ENCODE measurements around the gene PPM1F. TPM values are rescaled to one million over a fixed set of nuclear protein-coding genes. Genes with fewer than 3 reads are reported as not detected.

The PPM1F gene, protein sequence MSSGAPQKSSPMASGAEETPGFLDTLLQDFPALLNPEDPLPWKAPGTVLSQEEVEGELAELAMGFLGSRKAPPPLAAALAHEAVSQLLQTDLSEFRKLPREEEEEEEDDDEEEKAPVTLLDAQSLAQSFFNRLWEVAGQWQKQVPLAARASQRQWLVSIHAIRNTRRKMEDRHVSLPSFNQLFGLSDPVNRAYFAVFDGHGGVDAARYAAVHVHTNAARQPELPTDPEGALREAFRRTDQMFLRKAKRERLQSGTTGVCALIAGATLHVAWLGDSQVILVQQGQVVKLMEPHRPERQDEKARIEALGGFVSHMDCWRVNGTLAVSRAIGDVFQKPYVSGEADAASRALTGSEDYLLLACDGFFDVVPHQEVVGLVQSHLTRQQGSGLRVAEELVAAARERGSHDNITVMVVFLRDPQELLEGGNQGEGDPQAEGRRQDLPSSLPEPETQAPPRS
- 10 to 100 TPM; 33.1 TPM for total RNA-seq
- long read RNA-seq, full-length matches to known transcripts, result 18 of 28 reads
- long read RNA-seq, partial matches to known transcripts, result 3 of 28 reads
- long read RNA-seq, other reads (novel, unspliced or antisense), result 7 of 28 reads

DNA sequence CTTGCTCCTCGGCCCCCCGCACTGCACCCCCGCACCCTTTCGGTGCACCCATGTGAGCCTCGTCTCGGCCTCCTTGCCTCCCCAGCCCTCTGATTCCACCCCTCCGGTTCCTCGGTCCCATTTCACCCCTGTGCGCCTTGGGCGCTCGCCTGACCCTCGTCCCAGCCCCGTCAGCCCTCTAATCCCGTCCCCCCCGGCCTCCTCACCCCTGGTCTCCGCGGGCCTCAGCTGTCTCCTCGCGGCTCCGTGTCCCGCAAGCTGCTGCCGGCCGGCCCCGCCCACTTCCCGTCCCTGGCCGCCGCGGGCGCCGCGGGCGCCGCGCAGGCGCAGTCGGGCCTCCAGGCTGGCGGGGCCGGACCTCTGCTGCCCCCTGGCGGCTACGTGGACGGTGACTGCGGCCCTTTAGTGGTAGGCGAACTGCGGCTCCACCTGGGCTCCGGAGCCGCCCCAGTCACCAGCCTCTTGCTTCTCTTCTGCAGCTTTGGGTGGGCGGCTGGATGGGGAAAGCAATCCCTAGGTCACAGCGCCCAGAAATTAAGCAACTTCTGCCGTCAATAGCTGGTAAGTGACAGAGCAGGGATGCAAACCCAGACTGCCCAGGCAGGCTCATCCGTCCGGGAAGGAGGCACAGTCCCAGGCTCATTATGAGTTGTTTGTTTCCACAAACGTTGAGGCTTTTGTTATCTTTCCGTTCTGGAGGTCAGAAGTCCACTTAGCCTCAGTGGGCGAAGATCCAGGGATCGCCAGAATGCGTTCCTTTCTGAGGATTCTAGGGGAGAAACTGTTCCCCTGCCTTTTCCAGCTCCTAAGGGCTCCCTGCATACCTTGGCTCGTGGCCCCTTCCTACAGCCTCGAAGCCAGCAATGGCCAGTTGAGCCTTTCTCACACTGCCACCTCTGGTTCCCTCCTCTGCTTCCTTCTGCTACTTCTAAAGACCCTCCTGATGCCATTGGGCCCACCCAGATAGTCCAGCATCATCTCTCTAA lies at the start of gene PPM1F:
Gene PPM1F, minus strand, starts transcription at position 263 of the 986 bp plus-strand sequence. CDS start 6,800 bp downstream, outside the sequence.
- DNase-seq, result peak; percentile 88
- ATAC-seq, result peak; percentile 87 to 94
- intact Hi-C loops (cut with DNase I), result no loop called here

DNA sequence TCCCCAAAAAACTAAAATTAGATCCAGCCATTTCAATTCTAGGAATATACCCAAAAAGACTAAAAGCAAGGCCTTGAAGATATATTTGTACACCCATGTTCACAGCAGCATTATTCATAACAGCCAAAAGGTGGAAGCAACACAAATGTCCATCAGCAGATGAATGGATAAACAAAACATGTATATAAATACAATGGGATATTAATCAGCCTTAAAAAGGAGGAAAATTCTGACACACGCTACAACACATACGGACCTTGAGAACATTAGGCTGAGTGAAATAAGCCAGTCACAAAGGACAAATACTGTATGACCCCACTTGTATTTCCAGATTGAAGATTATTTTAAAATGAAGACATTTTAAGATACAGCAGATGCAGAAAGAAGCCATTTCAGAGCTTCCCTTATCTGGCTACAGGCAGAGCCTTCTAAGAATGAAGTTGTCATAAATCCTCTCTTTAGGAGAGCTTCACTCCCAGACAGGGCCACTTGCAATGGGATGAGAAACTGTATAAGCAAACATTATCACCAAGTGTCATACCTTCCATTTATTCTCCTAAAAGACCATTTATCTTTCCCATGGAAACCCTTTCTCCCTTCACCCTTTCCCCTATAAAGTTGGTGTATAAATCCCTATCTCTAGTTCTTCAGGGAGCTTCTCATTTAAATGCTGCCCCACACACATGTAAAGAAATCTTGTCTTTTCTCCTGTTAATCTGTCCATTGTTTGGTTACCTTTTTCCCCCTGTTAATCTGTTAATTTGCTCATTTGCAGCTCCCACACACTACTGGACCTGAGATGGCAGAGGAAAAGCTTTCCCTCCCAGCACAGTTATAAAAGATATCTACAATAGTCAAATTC lies 49.2 kb upstream of the PPM1F start:
- ATAC-seq, result no peak
- intact Hi-C loops (cut with DNase I), result no loop called here
- no peak for DNase-seq

DNA sequence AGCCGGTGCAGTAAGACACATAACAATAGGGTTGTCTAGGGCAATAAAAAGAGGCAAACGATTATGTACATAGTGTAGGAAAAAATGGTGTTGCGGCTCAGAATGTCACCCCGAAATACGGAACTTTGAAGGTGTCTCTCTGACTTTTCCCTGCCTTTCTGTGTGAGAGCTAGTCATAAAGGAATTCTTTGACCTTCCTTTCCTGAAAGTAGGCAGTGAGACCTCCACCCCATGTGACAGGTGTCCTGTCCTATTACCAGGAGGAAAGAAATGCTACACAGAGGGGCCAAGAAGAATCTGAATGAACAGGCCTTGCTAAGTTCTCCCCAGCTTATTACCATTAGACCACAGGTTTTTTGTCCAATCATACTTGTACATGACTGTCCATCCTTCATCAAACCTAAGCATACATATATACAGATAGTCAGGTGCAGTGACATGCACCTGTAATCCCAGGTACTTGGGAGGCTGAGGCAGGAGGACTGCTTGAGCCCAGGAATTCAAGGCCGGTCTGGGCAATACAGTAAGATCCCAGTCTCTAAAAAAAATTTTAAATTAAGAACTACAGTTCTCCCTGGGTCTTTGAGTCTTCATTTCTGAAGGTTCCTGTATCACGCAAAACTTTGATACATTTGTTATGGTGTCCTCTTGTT lies 46.1 kb upstream of the PPM1F start:
- DNase-seq (no peak), ATAC-seq (no peak)
- intact Hi-C loops (cut with DNase I), result no loop called here

DNA sequence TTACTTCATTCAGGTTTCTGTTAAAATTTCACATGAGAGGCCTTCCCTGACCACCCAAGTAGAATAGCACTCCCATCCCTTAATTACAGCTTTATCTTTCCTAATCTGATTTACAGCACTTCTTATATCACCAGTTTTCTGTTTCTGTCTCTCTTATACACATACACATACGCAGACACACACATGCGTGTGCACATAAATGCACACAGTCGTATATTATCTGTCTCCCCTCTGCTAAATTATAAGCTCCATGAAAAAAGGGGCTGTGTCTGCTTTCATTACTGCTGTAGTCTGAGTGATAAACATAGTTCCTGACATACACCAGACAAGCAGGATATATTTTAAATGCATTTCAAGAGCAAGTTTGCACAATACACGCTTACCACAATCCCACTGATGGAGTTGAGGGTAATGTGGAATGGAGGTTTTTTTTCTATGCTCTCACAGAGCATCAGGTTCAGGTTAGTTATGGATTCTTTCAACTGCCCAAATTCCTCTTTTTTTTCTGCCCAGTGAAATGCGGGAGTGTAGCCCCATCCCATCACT lies 43.6 kb upstream of the PPM1F start:
- ATAC-seq, result no peak
- intact Hi-C loops (cut with DNase I), result no loop called here
- no peak for DNase-seq

DNA sequence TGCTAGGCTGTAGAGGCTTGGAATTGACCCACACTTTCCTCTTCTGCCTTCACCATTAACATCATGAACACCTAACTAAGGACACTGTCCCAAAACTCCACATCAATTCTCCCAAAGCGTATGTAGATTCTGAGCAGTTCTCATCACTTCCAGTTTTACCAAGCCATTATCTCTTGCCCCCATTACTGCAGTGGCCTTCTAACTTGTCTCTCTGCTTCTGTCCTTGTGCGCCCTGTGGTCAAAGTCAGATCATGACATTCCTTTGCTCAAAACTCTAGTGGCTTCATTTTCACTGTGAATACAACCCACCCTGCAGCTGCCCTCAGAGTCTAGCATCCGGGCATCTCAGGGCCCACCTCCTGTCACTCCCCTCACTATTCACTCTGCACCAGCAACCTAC lies 43.0 kb upstream of the PPM1F start:
- DNase-seq (no peak), ATAC-seq (no peak)
- intact Hi-C loops (cut with DNase I), result no loop called here

DNA sequence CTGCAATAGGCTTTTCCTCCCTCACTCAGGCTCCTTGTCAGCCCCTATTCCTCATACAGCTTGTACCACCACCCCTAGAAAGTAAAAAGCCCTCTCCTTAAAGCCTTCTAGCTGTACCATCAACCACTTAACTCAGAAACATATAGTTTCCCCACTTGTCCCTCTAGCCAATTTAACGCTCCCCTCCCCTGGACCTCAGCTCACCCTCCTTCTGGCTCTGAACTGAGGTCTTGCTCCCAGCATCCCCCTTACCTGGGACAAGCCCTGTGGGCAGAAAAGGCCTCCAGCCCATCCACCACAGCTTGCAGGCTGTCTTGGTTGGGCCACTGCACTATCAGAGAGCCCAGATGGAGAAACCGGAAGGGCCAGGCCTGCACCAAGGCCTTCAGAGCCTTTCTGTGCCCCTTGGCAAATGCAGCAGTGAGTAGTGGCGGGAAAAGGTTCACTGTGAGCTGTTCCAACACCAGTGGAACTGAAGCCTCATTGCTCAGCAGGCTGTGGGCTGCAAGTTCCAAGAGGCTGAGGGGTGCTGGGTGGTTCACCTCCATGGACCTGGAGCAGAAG lies 42.3 kb upstream of the PPM1F start:
- ATAC-seq, result no peak
- intact Hi-C loops (cut with DNase I), result no loop called here

DNA sequence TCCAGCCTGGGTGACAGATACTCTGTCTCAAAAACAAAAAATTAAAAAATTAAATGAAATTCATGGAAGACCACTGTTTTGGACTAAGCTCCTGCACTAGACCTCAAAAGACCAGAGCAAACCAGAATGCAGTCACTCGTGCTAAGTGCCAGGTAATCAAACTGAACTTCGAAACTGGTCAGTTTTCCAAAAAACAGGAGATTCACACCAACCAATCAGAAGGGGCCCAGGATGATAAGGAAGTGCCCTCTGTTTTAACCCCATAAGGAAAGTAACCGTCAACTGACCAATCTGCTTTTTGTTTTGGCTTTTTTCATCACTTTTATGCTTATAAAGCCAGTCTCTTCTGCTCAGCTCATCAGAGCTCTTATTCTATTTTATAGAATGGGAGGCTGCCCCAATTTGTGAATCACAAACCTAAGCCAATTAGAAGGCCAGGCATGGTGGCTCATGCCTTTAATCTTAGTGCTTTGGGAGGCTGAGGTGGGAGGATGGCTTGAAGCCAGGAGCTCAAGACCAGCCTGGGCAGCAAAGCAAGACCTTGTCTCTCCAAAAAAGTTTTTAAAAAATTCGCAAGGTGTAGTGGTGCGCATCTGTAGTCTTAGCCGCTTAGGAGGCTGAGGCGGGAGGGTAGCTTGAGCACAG lies 40.1 kb upstream of the PPM1F start:
- intact Hi-C loops (cut with DNase I), result no loop called here
- no peak for ATAC-seq
- DNase-seq, result no peak

More for the DNA sequence above, 42.3 kb upstream of the PPM1F start:
- no peak for DNase-seq

DNA sequence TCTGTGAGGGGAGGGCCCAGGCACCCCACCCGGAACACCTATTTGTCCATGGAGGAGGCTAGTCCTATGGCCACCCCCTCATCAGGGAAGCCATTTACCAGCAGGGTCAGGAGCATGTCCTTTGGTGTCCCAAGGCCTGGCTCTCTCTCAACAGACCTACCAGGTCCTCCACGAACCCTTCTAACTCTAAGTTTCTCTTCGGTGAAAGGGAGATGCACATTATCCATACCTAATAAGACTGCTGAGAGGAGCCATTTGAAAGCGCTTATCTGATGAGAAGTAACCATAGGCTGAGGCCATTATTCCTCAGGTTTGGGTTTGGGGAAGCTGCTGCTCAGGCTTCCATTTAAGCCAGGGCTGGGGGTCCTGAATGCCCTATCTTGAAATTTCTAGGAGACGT lies 39.1 kb upstream of the PPM1F start:
- no peak for ATAC-seq
- intact Hi-C loops (cut with DNase I), result no loop called here
- DNase-seq, result no peak

DNA sequence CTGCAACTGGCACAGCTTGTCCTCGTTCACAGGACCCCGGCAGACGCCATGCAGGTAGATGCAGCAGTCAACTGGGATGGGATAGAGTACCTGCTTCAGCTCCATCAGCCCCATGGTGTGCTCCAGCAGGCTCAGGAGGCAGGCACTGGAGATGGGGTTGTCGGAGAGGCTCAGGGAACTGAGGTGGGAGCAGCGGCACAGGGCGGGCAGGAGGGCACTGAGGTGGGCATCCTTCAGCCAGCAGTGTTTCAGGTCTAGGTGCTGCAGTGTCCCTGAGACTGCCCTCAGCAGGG lies 38.6 kb upstream of the PPM1F start:
- ATAC-seq, result no peak
- intact Hi-C loops (cut with DNase I), result no loop called here

DNA sequence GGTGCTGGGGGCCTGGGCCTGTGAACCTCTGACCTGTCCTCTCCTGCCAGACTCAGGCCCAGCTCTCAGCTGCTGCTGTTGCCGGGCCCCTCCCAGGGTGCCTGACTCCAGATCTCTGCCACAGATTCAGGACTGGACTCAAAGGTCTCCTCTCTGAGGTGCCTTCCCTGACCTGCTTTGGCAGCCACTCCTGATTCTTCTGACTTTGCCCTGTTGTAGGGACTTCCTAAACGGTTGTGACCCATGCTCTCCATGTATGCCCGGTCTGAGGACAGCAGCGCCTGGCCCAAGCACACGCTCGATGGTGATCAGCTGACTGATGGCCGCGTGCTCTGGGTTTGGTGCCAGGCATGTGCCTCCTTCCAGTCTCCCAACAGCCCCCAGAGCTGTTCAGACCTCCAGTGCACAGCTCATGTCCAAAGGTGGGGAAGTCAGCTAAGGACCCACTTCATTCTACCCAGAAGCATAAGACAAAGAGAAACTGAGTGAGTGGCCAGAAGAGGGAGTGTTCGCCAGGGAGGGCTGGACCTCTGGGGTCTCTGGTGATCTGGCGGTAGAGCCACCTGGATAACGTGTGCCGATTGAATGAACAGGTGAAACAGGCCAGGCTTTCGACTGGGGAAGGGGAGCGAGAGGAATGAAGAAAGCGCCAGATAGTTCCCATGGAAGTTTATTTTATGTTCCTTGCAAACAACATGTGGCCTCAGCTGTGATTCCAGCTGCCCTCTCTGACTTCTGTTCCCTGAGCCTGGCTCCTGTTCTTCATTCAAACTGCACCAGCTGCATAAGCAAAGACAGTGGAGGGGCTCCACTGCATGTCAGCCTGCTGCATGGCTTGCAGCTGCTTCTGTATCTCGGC lies 38.0 kb upstream of the PPM1F start:
- intact Hi-C loops (cut with DNase I), result no loop called here
- no peak for ATAC-seq
- DNase-seq, result no peak

More for the DNA sequence above, 38.6 kb upstream of the PPM1F start:
- no peak for DNase-seq

DNA sequence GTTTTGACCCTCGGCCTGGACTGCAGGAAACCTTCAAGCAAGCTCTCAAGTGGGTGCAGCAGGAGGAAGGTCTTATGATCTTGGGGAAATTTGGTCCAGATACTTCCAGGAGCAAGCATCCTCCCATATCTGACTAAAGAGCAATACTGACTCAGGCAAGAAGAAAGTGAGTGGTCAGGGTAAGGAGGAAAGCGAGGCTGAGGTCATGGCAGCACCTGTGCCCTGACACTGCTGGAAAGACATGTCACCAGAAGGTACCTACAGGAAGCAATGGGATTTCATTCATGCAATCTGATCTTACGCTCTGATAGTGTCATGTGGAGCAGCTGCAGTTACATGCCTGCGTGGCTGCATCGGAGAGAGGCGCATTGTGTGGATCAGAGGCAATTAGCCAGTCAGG lies 36.4 kb upstream of the PPM1F start:
- DNase-seq, result no peak
- intact Hi-C loops (cut with DNase I), result no loop called here
- no peak for ATAC-seq

DNA sequence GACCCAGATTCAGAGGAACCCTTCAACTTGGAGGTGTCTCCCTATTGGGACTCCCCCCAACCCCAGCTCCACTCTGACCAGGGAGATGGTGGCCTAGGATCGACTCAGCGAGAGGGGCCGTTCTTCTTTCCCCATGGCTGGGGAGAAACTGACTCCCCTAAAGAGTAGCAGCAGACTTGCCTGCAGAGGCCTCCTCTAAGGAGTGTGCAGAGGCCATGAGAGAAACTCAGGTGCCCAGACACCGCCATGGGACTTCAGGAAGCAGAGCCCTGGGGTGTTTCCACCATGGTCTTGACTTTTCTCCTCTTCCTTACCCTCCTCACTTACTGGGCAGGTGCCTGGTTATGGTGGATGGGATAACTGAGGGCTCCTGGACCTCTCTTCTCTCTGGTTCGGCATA lies 32.6 kb upstream of the PPM1F start:
- DNase-seq (no peak), ATAC-seq (no peak)
- intact Hi-C loops (cut with DNase I), result no loop called here

DNA sequence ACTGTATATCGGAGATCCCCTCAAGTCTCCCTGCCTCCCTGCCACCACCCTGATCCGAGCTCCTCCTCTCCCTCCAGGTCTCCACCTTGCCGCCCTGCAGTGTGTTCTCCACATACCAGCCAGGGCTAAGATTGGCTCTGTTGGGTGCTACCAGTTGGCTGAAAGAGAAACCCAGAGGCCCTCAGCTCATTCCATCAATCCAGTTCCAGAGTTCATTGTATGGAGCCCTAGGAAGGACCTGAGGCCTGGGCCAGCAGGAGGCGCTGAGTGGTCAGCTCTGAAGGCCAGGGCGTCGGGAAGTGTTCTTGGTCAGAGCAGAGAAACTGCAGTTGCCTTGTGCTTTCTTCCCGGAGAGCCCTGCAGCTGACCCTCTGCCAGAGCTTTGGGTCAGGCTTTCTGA lies 32.1 kb upstream of the PPM1F start:
- intact Hi-C loops (cut with DNase I), result no loop called here
- DNase-seq, result no peak
- no peak for ATAC-seq

DNA sequence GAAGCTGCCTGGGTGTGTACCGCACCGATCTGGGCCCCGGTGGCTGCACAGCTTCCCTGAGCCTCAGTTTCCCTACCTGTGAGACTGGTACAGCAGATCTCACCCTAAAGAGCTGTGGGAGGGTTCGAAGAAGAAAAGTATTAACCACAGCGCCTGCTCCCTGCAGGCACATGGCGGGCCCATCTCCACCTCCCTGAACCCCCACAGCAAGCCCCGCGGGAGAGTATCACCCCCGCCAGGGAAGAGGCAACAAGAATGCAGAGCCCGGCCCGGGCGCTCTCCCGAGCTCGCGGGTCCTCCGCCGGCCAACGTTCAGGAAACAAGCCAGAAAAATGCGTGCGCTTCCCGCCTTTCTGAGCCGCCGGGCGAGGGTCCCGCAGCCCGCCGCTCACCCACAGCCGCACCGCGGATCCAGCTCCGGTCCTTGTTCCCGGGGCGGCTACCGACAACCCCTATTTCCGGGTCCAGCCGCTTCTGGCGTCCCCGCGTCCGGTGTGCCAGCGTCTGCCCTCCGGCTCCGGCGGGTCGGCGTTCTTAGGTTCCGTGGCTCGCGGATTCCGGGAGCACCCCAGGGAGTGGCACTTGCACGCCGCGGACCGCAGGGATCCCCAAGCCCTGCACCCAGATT lies 29.8 kb upstream of the PPM1F start, which contains the start of gene TOP3B:
Gene TOP3B, minus strand, starts transcription at position 450 of the 628 bp plus-strand sequence. CDS start 7,078 bp downstream, outside the sequence.
- ATAC-seq, result peak; percentile 90 to 95
- peak; percentile 88 for DNase-seq
- intact Hi-C loops (cut with DNase I), result no loop called here

DNA sequence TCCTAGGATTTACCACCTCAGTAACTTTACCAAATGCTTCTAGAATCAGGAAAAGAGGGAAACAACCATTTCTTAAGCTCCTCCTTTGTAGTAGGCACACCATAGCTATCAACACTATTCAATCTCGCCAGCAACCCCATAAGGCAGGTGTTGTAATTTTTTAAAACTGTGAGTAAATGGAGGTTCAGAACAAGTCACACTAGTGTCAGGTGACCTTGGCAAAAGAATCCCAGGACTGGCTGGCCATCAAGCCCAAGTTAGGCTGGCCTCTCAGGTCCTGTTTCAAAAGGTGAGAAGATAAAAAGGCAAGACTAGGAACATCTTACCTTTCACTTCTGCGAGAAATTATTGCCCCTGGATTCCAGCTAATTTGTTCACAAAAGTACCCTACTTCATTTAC lies 29.2 kb upstream of the PPM1F start:
- intact Hi-C loops (cut with DNase I), result no loop called here

DNA sequence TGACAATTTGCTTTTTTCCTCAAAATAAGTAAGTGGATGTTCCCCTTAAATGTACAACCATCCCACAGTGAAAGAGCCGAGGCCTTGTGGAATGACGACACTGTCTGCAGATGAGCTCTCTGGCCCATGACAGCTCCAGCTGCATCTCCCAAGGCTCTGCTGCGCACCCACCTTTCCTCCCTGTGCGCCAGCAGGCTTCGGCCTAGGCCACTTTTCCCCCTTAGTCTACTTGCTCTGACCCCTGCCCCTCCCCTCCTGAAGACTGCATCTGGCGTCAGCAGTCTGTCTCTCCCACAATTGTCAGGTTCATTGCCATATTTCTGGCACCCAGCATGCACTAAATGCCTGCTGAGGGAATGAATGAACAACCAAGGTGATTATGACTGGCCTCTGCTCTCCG lies 27.9 kb upstream of the PPM1F start:
- DNase-seq, result no peak
- intact Hi-C loops (cut with DNase I), result no loop called here
- ATAC-seq, result no peak

More for the DNA sequence above, 29.2 kb upstream of the PPM1F start:
- no peak for ATAC-seq
- DNase-seq, result no peak

All from left cardiac atrium (tissue), 4 donors.